H7 (cell line): Measurements from ENCODE around the gene SORCS2. TPM values are rescaled to one million over a fixed set of nuclear protein-coding genes. Genes with fewer than 3 reads are reported as not detected.

Experiments
- DNase-seq: peaks from one replicate; pipeline ENCODE4 v3.0.0; 2012
- H3K27me3 ChIP-seq: 2 replicates; pipeline ENCODE4 v1.6.0; 2011; ENCODE audit warnings: mild to moderate bottlenecking, low read length; ENCODE audit not compliant: control insufficient read depth, insufficient read depth
- H3K36me3 ChIP-seq: replicated peaks from 2 replicates; pipeline ENCODE4 v1.5.1; 2011; ENCODE audit warnings: low read length; ENCODE audit not compliant: control insufficient read depth, insufficient read depth
- H3K4me3 ChIP-seq: 2 replicates; pipeline ENCODE4 v1.5.1; 2011; ENCODE audit warnings: low read depth, mild to moderate bottlenecking, control low read depth, low read length, moderate library complexity; ENCODE audit not compliant: insufficient read depth
- total RNA-seq: library from RNA; depleted of rRNA; stranded (reverse); fragments of >200 nt; shearing (Covaris generic); gene quantifications from 2 replicates; pipeline ENCODE4 v1.2.3, GENCODE V29; 2014

SORCS2 gene
- total RNA-seq, 1 experiment from 2014 or later, result 2.0 TPM

DNA sequence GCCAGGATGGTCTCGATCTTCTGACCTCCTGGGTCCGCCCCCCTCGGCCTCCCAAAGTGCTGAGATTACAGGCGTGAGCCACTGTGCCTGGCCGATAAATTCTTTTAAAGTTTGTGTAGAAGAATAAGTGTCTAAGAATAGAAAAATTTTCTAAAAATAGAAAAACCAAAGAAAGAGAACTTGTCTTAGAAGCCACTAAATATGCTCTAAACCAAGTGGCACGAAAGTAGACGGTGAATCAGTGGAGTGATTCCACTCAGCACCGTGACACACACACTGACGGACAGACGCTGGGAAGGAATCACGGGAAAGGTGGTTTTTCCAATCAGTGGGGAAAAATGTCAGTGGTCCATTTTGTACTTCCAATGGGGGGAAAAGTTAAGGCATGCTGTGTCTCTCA, 315.0 kb downstream of the SORCS2 start:
- H3K4me3 ChIP-seq, result no peak overlapping the region
- no peak for DNase-seq
- H3K36me3 ChIP-seq, result no peaks in the 10 kb centered on the region
- no peaks in the 10 kb centered on the region for H3K27me3 ChIP-seq

- DNase-seq, result no peak
- no peak overlapping the region for H3K4me3 ChIP-seq
- H3K36me3 ChIP-seq, result no peaks in the 10 kb centered on the region
- H3K27me3 ChIP-seq, result no peaks in the 10 kb centered on the region
These were observed 317.7 kb downstream of the SORCS2 start for GRCh38 chr4:7510066-7510465.

DNA sequence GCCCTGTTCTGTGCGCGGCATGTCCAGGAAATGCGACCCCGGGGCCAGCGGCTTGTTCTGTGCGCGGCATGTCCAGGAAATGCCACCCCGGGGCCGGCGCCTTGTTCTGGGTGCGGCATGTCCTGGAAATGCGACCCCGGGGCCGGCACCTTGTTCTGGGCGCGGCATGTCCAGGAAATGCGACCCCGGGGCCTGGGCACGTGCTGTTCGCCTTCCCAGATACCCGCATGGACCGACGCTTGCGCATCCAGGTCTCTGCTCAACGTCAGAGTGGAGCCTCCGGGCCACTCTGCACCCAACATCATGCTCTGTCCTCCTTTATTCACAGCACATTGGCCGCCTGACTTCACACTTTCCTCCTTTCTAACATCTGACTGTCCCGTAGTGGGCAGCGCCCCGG, 318.2 kb downstream of the SORCS2 start:
- H3K36me3 ChIP-seq, result no peaks in the 10 kb centered on the region
- no peak for DNase-seq
- H3K27me3 ChIP-seq, result no peaks in the 10 kb centered on the region
- H3K4me3 ChIP-seq, result no peak overlapping the region

DNA sequence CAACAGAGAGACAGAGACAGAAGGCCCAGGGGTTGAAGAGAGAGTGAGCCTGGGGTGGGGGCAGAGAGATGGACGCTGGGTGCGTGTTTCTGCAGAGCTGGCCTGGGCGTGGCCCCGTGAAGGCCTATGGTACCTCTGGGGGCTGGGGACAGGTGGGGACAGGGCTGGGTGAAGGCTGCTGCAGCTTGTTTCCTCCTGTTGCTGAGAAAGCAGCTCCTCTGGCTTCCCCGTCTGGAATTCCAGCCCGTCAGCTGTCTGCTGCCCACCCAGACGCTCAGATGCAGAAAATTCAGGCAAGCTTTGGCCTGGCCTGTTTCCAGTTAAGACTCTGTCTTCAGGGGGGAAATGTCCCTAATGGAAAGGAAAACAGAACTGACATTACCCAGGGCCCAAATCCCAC, 319.2 kb downstream of the SORCS2 start:
- Histone ChIP-seq H3K36me3 (no peaks in the 10 kb centered on the region), H3K4me3 (no peak overlapping the region), H3K27me3 (no peaks in the 10 kb centered on the region)
- no peak for DNase-seq

- DNase-seq, result peak; percentile 82
- no peaks in the 10 kb centered on the region for H3K36me3 ChIP-seq
- H3K4me3 ChIP-seq, result no peak overlapping the region
- no peaks in the 10 kb centered on the region for H3K27me3 ChIP-seq
These were observed 320.1 kb downstream of the SORCS2 start for GRCh38 chr4:7512428-7512827.

- H3K36me3 ChIP-seq, result no peaks in the 10 kb centered on the region
- H3K27me3 ChIP-seq, result no peaks in the 10 kb centered on the region
- no peak overlapping the region for H3K4me3 ChIP-seq
- DNase-seq, result no peak
These were observed 320.6 kb downstream of the SORCS2 start for GRCh38 chr4:7512946-7513345.

DNA sequence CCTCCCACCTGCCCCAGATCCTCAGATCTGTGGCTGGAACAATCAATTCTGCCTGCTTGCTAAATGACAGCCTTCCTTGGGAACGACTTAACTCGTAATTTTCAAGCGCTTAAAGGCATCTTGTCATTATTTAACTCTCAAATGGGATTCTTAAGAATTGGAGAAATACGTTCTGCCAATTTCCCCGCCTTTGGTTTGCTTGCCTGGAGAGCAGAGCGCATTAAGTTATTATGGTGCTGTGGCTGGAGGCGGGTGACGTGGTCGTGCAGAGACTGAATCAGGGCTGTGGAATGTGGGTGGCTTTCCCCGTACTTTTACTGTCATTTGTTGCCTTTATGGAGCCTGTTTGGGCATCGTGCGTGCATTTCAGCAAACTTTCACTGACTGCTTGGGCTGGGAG, 321.3 kb downstream of the SORCS2 start:
- no peaks in the 10 kb centered on the region for H3K36me3 ChIP-seq
- H3K4me3 ChIP-seq, result no peak overlapping the region
- DNase-seq, result no peak
- H3K27me3 ChIP-seq, result no peaks in the 10 kb centered on the region

DNA sequence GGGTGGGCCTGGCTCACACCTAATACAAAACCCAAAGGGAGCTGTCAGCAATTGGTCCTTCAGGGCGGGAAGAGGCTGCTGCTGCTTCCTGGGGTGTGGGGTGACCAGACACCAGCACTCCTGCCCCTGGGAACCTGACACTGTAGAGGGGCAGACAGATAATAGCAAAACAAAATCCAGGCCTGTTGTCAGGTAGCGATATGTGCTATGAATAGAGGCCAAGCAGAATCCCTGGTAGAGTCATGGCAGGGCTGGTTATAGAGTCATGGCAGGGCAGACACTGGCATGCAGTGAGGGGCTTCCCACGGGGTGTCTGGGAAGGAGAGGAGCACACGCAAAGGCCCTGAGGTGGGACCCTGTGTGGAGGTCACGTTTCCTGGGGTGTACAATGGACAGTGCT, 321.9 kb downstream of the SORCS2 start:
- Histone ChIP-seq H3K27me3 (no peaks in the 10 kb centered on the region), H3K36me3 (no peaks in the 10 kb centered on the region), H3K4me3 (no peak overlapping the region)
- DNase-seq, result no peak

GRCh38 chr4:7514789-7515188, 322.5 kb downstream of the SORCS2 start:
- H3K27me3 ChIP-seq, result no peaks in the 10 kb centered on the region
- no peaks in the 10 kb centered on the region for H3K36me3 ChIP-seq
- H3K4me3 ChIP-seq, result no peak overlapping the region
- no peak for DNase-seq

GRCh38 chr4:7515390-7515902, 323.1 kb downstream of the SORCS2 start:
- no peak for DNase-seq

DNA sequence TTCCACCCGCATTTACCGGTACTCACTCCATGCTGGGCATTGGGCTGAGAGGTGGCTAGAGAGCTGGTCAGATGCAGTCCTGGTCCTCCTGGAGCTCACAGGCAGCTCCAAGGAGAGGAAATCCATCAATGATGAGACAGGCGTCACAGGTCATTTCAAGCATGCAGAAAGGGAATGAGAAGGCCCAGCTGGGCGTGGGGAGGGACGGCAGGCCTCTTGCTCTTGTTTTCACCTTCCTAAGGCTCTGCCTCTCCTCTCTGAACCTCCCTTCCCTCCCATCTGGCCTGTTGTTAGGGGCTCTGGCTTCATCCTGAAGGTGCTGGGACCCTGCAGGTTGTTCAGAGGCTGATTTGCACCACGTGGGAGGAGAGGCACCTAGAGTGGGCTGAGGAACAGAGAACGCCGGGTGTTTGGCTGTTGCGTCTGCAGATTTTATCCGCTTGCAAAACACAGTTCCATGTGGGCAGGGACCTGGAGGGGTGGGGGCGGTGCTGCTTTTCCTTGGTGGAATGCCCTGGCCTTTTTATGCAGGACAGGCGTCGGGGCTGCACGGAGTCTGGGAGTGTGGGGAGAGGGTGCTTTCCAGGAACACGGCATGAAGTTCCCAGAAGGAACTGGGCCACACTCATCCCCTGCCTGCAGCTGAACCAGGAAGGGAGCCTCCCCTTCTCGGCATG, 323.9 kb downstream of the SORCS2 start:
- DNase-seq, result no peak
- Histone ChIP-seq H3K36me3 (no peaks in the 10 kb centered on the region), H3K27me3 (no peaks in the 10 kb centered on the region), H3K4me3 (no peak overlapping the region)

More at GRCh38 chr4:7515390-7515902, 323.1 kb downstream of the SORCS2 start:
- no peaks in the 10 kb centered on the region for H3K27me3 ChIP-seq
- no peaks in the 10 kb centered on the region for H3K36me3 ChIP-seq
- H3K4me3 ChIP-seq, result no peak overlapping the region

GRCh38 chr4:7516773-7517144, 324.4 kb downstream of the SORCS2 start:
- Histone ChIP-seq H3K27me3 (no peaks in the 10 kb centered on the region), H3K36me3 (no peaks in the 10 kb centered on the region), H3K4me3 (no peak overlapping the region)
- no peak for DNase-seq

DNA sequence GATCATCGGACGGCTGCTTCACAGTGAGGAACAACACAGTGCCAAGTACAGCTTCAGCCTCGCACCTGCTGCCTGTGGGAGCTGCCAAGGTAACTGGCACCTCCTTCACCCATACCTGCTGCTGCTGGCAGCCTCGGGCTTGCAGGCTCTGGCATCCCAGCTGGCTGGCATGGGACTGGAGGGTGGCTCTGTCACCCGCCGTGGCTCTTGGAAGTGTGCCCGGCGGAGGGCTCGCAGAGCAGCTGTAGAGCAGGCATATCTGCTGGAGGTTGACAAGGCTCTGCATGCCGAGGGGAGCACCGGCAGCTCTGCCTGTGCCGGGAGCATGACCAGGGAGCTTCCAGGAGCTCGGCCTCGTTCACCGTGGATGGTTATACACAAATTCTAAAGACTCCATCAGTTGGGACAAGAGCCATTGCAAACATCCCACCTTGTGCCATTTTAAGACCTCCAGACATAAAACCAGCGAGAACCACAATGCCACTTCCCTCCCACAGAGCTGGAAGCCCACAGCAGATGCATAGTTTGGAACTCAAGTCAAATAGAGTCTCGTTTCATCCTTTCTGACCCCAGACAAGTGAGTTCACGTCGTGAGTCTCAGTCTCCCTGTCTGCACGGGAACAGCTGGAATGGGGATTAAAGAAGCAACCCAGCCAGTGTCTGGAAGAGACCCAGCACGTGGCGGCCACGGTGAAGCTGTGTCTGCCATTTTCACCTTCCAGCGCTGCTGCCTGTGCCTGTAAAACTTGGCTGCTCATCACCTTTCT, 326.7 kb downstream of the SORCS2 start:
- Histone ChIP-seq H3K27me3 (no peaks in the 10 kb centered on the region), H3K4me3 (no peak overlapping the region), H3K36me3 (no peaks in the 10 kb centered on the region)
- no peak for DNase-seq

GRCh38 chr4:7519638-7520376, 327.5 kb downstream of the SORCS2 start:
- Histone ChIP-seq H3K27me3 (no peaks in the 10 kb centered on the region), H3K4me3 (no peak overlapping the region), H3K36me3 (no peaks in the 10 kb centered on the region)
- DNase-seq, result no peak

- no peak for DNase-seq
- Histone ChIP-seq H3K36me3 (no peaks in the 10 kb centered on the region), H3K4me3 (no peak overlapping the region), H3K27me3 (no peaks in the 10 kb centered on the region)
These were observed 329.3 kb downstream of the SORCS2 start for GRCh38 chr4:7521666-7522065.
